PC-3 (cell line): Measurements from ENCODE around the gene SLC1A7. TPM values are rescaled to one million over a fixed set of nuclear protein-coding genes. Genes with fewer than 3 reads are reported as not detected.

Experiments used
- ATAC-seq: fragments of 200-7000 bp; cut with Tn5 transposase; 2 replicates; pipeline ENCODE4 v1.9.1; 2020; ENCODE audit warnings: mild to moderate bottlenecking, moderate library complexity
- BruUV-seq: library from RNA; stranded (reverse); fragments of 400-500 nt; replicated peaks from 2 replicates; lab custom pipeline; 2021; lab: Mats Ljungman, UMichigan
- CTCF ChIA-PET: fragments of 300-600 bp; sonication (Branson Sonifier 250); formaldehyde crosslinking; loops from one replicate; lab custom pipeline; 2022; ENCODE audit warnings: antibody characterized with exemption; lab: Charles Lee
- POLR2A ChIA-PET: fragments of 300-600 bp; sonication (Branson Sonifier 250); formaldehyde crosslinking; loops from one replicate; lab custom pipeline; 2022; ENCODE audit warnings: antibody characterized with exemption; ENCODE audit not compliant: unreplicated experiment; lab: Charles Lee
- DNase-seq: peaks from one replicate; pipeline ENCODE4 v3.0.0-alpha.2; 2015
- H2AFZ ChIP-seq: fragments of 300-600 bp; sonication (generic); 2 replicates; pipeline ENCODE4 v1.6.0; 2016; ENCODE audit warnings: antibody characterized with exemption, low read length
- H3F3A ChIP-seq: fragments of 300-600 bp; sonication (generic); one replicate; pipeline ENCODE4 v1.6.0; 2017; ENCODE audit warnings: antibody characterized with exemption, low read length, control low read depth, mild to moderate bottlenecking; ENCODE audit not compliant: unreplicated experiment
- H3K27ac ChIP-seq: fragments of 300-600 bp; sonication (generic); 2 replicates; pipeline ENCODE4 v1.5.1; 2016; ENCODE audit warnings: mild to moderate bottlenecking, low read length
- H3K27me3 ChIP-seq: fragments of 300-600 bp; sonication (generic); 2 replicates; pipeline ENCODE4 v1.6.1; 2016; ENCODE audit warnings: low read length, mixed read lengths
- H3K36me3 ChIP-seq: fragments of 300-600 bp; sonication (generic); 2 replicates; pipeline ENCODE4 v1.6.1; 2016; ENCODE audit warnings: low read depth, mixed run types, low read length, mixed read lengths
- H3K4me1 ChIP-seq: fragments of 300-600 bp; sonication (generic); 2 replicates; pipeline ENCODE4 v1.5.1; 2016; ENCODE audit warnings: low read length; ENCODE audit not compliant: insufficient read depth
- H3K4me2 ChIP-seq: fragments of 300-600 bp; sonication (generic); 2 replicates; pipeline ENCODE4 v1.6.0; 2016; ENCODE audit warnings: low read length
- H3K4me3 ChIP-seq: fragments of 300-600 bp; sonication (generic); 2 replicates; pipeline ENCODE4 v1.5.1; 2016; ENCODE audit warnings: mild to moderate bottlenecking, low read length, mixed read lengths
- H3K79me2 ChIP-seq: fragments of 300-600 bp; sonication (generic); 2 replicates; pipeline ENCODE4 v1.6.1; 2017; ENCODE audit warnings: low read length, mixed read lengths
- H3K9ac ChIP-seq: fragments of 300-600 bp; sonication (generic); 2 replicates; pipeline ENCODE4 v1.6.0; 2016; ENCODE audit warnings: mild to moderate bottlenecking, low read length
- H3K9me2 ChIP-seq: fragments of 300-600 bp; sonication (generic); replicated peaks from 2 replicates; pipeline ENCODE4 v1.6.1; 2016; ENCODE audit warnings: mixed run types, low read length, mixed read lengths
- H3K9me3 ChIP-seq: fragments of 300-600 bp; sonication (generic); 2 replicates; pipeline ENCODE4 v1.6.1; 2016; ENCODE audit warnings: low read length, mixed read lengths
- H4K20me1 ChIP-seq: fragments of 300-600 bp; sonication (generic); 2 replicates; pipeline ENCODE4 v1.6.1; 2016; ENCODE audit warnings: low read length, mixed read lengths
- EZH2 ChIP-seq: fragments of 300-600 bp; sonication (generic); IDR thresholded peaks from one replicate; pipeline ENCODE4 v1.6.1; 2017; ENCODE audit warnings: antibody characterized with exemption, mild to moderate bottlenecking, low read length; ENCODE audit not compliant: unreplicated experiment
- EZH2phosphoT487 ChIP-seq: fragments of 300-600 bp; sonication (generic); IDR thresholded peaks from 2 replicates; pipeline ENCODE4 v1.6.1; 2018; ENCODE audit warnings: mild to moderate bottlenecking, antibody characterized with exemption, low read length, borderline replicate concordance
- intact Hi-C: fragments of 100-400 bp; cut with micrococcal nuclease; formaldehyde crosslinking; loops from 2 replicates; pipeline ENCODE4 v1.9.0; 2023
- total RNA-seq: library from RNA; depleted of rRNA; stranded (reverse); fragments of >200 nt; gene quantifications from 2 replicates; pipeline ENCODE4 v1.2.3, GENCODE V29; 2014
- TF ChIP-seq, protein P1 (sequence below): fragments of 300-600 bp; sonication (generic); conservative IDR thresholded peaks from 2 replicates; pipeline ENCODE4 v1.5.1; 2017; ENCODE audit warnings: antibody characterized with exemption, low read depth, mild to moderate bottlenecking, low read length

Gene SLC1A7
- total RNA-seq, 1 experiment from 2014 or later, result 0.26 TPM

- no peaks in the 10 kb centered on the region for H3K9me2 ChIP-seq
- H3K36me3 ChIP-seq, result no peaks in the 10 kb centered on the region
- no peak overlapping the region for H3K27ac ChIP-seq
- ChIA-PET POLR2A (no interaction called here), CTCF (no interaction called here)
- no peaks in the 10 kb centered on the region for H3K27me3 ChIP-seq
- no peak overlapping the region for H2AFZ ChIP-seq
- no peak for ATAC-seq
- intact Hi-C loops, result no loop called here
- H3F3A ChIP-seq, result no peaks in the 10 kb centered on the region
- H3K4me1 ChIP-seq, result peaks cover 8% of the 10 kb centered on the region
- H4K20me1 ChIP-seq, result no peaks in the 10 kb centered on the region
- TF ChIP-seq EZH2phosphoT487, result no peak
- TF ChIP-seq, protein P1, sequence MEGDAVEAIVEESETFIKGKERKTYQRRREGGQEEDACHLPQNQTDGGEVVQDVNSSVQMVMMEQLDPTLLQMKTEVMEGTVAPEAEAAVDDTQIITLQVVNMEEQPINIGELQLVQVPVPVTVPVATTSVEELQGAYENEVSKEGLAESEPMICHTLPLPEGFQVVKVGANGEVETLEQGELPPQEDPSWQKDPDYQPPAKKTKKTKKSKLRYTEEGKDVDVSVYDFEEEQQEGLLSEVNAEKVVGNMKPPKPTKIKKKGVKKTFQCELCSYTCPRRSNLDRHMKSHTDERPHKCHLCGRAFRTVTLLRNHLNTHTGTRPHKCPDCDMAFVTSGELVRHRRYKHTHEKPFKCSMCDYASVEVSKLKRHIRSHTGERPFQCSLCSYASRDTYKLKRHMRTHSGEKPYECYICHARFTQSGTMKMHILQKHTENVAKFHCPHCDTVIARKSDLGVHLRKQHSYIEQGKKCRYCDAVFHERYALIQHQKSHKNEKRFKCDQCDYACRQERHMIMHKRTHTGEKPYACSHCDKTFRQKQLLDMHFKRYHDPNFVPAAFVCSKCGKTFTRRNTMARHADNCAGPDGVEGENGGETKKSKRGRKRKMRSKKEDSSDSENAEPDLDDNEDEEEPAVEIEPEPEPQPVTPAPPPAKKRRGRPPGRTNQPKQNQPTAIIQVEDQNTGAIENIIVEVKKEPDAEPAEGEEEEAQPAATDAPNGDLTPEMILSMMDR, result no peak
- TF ChIP-seq EZH2, result no peak
- no TSS peak for BruUV-seq
- no peaks in the 10 kb centered on the region for H3K9me3 ChIP-seq
- DNase-seq, result no peak
- no peaks in the 10 kb centered on the region for H3K79me2 ChIP-seq
- H3K4me2 ChIP-seq, result no peak overlapping the region
- no peak overlapping the region for H3K9ac ChIP-seq
- no peak overlapping the region for H3K4me3 ChIP-seq
Measured at GRCh38 chr1:53116933-53117600, 25.4 kb downstream of the SLC1A7 start.

GRCh38 chr1:53116307-53116810, 26.1 kb downstream of the SLC1A7 start:
- Histone ChIP-seq H3K9me2 (no peaks in the 10 kb centered on the region), H3K4me3 (no peak overlapping the region), H3F3A (no peaks in the 10 kb centered on the region), H3K4me2 (no peak overlapping the region), H3K9me3 (no peaks in the 10 kb centered on the region), H2AFZ (no peak overlapping the region), H3K36me3 (no peaks in the 10 kb centered on the region), H3K27ac (no peak overlapping the region), H3K79me2 (no peaks in the 10 kb centered on the region), H3K27me3 (no peaks in the 10 kb centered on the region), H4K20me1 (no peaks in the 10 kb centered on the region), H3K4me1 (peaks cover 5% of the 10 kb centered on the region), H3K9ac (no peak overlapping the region)
- TF ChIP-seq EZH2phosphoT487, result no peak
- TF ChIP-seq, protein P1, result no peak
- TF ChIP-seq EZH2, result no peak
- CTCF ChIA-PET, result no interaction called here
- no peak for DNase-seq
- intact Hi-C loops, result no loop called here
- no peak for ATAC-seq
- POLR2A ChIA-PET, result no interaction called here
- no TSS peak for BruUV-seq
